NCI-H526 treated with DMSO at 0.1 percent for 48 hours (cell line): Measurements from ENCODE around the gene UBA52.
"Not testable (repeated sequence)": the region's sequence is repeated elsewhere in the genome, so short reads cannot be mapped to it uniquely, and the experiment has no call there.

Experiments used
- DNase-seq: peaks from one replicate; lab custom pipeline; 2025; lab: John Stamatoyannopoulos, UW

The UBA52 gene

DNA sequence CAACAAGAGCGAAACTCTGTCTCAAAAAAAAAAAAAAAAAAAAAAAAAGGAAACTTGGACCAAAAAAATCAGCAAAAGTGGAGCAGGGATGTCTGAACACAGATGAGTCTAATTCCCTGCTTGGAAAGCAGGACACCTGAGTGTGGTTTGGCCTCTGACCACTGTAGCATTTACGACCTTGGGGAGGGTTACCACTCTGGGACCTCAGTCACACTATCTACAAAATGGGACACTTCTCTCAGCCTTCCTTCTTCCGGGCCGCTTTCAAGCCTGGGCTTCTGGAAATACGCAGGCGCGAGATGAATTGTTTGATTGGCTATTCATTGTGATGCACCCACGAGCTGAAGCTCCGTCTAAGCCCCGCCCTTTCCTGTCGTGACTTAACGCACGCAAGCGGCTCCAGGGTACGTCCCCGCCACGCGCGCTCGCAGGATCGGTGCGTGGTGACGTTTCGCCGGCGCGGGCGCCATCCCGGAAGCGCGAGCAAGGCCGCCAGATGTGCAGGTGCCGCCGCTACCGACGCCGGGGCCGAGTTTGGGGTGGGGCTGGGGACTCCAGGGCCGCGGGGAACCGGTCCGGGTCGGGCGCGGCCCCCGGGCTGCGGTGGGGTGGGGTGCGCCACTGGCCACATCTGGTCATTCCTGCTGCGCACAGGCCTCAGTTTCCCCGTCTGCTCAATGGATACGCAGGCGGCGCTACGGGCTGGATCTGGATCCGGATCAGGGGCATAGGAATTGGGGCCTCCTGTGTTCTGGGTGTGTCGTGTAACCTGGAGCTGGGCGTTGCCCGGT is 14.1 kb upstream of the UBA52 start, which contains the start of gene KXD1:
KXD1 (plus strand) TSS at position 460 of the 791 bp plus-strand sequence. CDS start 4,187 bp downstream, outside the sequence.
- DNase-seq = peak; percentile 82

DNA sequence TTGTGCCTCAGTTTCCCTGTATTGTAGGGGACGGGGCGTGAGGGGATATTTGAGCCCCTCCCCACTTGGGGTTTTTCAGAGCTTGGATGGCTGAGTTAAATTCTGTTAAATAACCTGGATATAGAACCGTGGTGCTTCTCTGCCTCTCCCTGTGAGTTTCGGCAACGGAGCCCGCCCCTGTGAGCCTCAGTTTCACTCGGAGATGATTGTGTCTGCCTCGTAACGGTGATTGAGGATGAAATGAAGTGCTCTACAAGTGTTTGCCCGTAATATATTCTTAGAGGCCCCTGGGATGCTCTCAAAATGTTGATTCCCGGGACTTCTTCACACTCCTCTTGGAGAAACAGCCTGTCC is 13.5 kb upstream of the UBA52 start:
- DNase-seq = no peak

DNA sequence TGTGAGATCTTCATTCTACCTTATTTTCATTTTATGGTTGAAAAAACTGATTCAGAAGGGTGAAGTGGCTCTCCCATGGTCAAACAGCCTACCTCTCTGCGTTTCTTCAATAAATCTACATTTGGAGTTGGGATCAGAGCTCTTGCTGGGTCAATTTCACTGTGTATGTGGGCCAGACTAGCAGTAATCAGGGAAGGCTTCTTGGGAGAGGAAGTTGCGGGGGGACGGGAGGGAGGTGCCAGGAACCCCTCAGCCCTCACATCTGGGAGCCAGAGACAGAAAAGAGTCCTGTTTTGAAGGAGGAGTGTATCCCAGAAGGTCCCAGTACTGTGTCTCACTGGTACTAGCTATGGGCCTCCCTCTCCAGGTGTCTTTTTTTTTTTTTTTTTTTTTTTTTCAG is 13.1 kb upstream of the UBA52 start:
- DNase-seq = no peak

DNA sequence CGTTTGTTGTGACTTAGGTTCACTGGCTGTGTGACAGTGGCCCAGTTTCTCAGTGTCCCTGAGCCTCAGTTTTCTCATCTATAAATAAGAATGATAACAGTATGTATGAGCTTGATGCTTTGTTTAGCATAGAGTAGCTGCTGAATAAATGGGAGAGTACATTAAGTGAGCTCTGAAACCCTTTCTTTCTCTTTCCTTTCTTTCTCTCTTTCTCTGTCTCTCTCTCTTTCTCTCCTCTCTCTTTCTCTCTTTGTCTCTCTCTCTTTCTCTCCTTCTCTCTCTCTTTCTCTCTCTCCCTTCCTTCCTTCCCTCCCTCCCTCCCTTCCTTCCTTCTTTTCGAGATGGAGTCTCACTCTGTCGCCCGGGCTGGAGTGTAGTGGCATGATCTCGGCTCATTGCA is 12.0 kb upstream of the UBA52 start:
- no peak for DNase-seq

- no peak for DNase-seq
These were observed 9.6 kb upstream of the UBA52 start for GRCh38 chr19:18562086-18562485.

- no peak for DNase-seq
These were observed 4.7 kb upstream of the UBA52 start for GRCh38 chr19:18566953-18567352.

DNA sequence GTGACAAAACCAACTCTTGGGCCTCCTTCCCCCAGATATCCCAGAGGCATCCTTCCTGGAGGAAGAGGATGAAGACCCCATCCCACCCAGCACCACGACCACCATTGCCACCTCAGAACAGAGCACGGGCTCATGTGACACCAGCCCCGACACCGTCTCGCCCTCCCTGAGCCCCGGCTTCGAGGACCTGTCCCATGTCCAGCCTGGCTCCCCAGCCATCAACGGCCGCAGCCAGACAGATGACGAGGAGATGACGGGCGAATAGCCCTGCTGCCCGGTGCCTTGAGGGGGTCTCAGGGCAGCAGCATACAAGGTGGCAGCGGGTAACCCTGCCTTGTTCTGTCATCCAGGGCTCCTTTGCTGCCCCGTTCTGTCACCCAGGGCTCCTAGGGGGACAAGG is 3.3 kb upstream of the UBA52 start:
- DNase-seq = no peak

DNA sequence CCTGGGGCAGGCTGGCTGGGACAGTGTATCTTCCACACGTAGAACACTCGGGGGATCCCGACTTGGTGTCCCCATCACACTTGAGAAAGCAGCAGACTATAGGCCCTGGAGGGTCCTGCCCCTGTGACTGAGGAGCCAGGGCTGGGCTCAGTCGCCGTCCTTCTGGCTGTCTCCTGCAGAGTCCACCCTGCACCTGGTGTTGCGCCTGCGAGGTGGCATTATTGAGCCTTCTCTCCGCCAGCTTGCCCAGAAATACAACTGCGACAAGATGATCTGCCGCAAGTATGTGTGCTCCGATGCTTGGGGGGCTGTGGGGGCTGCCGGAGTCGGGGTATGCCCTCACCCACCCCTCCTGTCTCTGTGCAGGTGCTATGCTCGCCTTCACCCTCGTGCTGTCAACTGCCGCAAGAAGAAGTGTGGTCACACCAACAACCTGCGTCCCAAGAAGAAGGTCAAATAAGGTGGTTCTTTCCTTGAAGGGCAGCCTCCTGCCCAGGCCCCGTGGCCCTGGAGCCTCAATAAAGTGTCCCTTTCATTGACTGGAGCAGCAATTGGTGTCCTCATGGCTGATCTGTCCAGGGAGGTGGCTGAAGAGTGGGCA is 3.1 kb downstream of the UBA52 start:
- no peak for DNase-seq

DNA sequence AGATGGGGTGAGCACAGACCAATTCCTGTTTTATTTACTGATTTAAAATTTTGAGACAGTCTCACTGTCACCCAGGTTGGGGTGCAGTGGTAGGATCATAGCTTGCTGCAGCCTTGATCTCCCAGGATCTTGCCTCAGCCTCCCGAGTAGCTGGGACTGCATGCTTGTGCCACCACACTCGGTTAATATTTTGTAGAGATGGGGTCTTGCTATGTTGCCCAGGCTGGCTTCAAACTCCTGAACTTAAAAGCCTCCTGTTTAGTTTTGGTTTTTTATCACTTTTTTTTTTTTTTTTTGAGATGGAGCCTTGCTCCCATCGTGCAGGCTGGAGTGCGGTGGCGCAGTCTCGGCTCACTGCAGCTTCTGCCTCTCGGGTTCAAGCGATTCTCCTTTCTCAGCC is 4.7 kb downstream of the UBA52 start:
- no peak for DNase-seq

GRCh38 chr19:18577365-18577914 is 5.8 kb downstream of the UBA52 start:
- no peak for DNase-seq

GRCh38 chr19:18580311-18580710 is 8.7 kb downstream of the UBA52 start:
- no peak for DNase-seq

- no peak for DNase-seq
These were observed 14.6 kb downstream of the UBA52 start for GRCh38 chr19:18586306-18586705.

GRCh38 chr19:18587561-18587960 is 15.9 kb downstream of the UBA52 start:
- DNase-seq = no peak

- DNase-seq = no peak
These were observed 16.4 kb downstream of the UBA52 start for GRCh38 chr19:18587962-18588610.

GRCh38 chr19:18588611-18589379 is 17.1 kb downstream of the UBA52 start, which contains the start of gene REX1BD:
REX1BD (plus strand) TSS chr19:18588798; CDS start chr19:18588802, 4 bp downstream.
- DNase-seq = peak; percentile 44

GRCh38 chr19:18589380-18590272 is 18.0 kb downstream of the UBA52 start:
- DNase-seq = peak; percentile 39

DNA sequence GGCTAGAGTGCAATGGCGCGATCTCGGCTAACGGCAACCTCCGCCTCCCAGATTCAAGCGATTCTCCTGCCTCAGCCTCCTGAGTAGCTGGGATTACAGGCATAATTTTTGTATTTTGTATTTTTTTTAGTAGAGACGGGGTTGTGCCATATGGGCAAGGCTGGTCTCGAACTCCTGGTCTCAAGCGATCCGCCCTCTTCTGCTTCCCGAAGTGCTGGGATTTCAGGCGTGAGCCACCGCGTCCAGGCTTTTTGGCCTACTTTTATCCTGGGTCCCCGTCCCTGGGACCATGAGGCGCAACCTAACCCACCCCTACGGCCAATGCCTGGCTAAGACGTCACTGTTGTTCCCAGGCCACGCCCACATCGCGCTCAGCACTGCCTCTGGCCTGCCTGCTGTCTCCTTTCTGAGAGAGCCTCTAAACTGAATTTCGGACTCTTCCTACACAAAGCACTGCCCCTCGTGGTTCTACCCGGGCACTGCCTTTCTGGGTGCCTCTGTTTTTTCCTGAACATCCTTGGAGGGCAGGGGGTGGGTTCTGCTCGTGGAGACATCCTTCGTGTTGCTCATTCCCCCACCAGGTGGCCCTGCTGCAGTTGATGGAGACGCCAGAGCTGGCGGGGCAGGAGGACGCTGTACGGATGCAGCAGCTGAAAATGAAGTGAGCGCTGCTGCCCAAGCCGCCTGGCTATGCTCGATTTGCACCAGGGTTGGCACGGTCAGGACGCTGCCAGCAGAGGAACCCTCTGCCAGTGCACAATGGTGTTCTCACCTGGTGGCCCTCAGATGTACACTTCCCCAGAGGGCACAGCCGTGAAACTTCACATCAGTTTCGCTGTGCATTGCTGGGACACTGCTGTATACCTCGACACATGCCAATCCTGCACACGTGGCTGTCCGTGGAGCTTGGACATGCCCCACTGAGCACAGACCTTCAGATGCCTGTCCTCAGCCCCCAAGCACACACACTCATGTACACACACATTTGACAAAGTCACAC is 18.9 kb downstream of the UBA52 start:
- peak; percentile 76 for DNase-seq

GRCh38 chr19:18591735-18592385 is 20.2 kb downstream of the UBA52 start:
- DNase-seq = no peak

- DNase-seq = not testable (repeated sequence)
These were observed 21.1 kb downstream of the UBA52 start for GRCh38 chr19:18592732-18593131.
